ENCODE data around the gene CYP1A1. TPM values are rescaled to one million over a fixed set of nuclear protein-coding genes. Genes with fewer than 3 reads are reported as not detected.

CYP1A1 gene
- total RNA-seq, 1 experiment from 2014 or later, result 0.15 TPM

GRCh38 chr15:74725845-74726773 is 781 bp upstream of the CYP1A1 start:
- Histone ChIP-seq H3K9me3 (ENCODE audit: control insufficient read depth, insufficient read depth, low read depth, low read length) (no peaks in the 10 kb centered on the region), H3K4me1 (ENCODE audit: control insufficient read depth, insufficient read depth, low read length) (no peaks in the 10 kb centered on the region), H3K27ac (ENCODE audit: low read length) (no peak overlapping the region), H3K36me3 (ENCODE audit: control insufficient read depth, insufficient read depth, low read length) (no peaks in the 10 kb centered on the region), H3K27me3 (ENCODE audit: control insufficient read depth, insufficient read depth, low read length) (peaks cover 2% of the 10 kb centered on the region; the same call in 1 of the 2 replicates), H3K4me3 (ENCODE audit: low read depth in 2 of 2, low read length in 2 of 2) (peak overlapping the region; percentile 61 to 64)
- BruUV-seq (replicated peaks), result no TSS peak
- intact Hi-C loops (cut with micrococcal nuclease; ENCODE audit: unreplicated experiment), result no loop called here
- POLR2A ChIA-PET, result interaction anchor here (0.5 to 0.6 kb wide), 2 partner anchors 30 to 34 kb away, joined by 3 to 5 read pairs; no protein-coding TSS in a partner anchor
- DNase-seq (ENCODE audit: low read depth, low spot score) (no peak), ATAC-seq (peak; percentile 84)
- in situ Hi-C loops (cut with HindIII; ENCODE audit: low pct_unique_long_range_greater_than_20kb, low sequenced_read_pairs), result no loop called here
- CTCF ChIA-PET, result interaction anchor here (0.6 kb wide), 1 partner anchor 105 kb away, joined by 3 read pairs; no protein-coding TSS in a partner anchor
- TF ChIP-seq REST (IDR thresholded peaks at IDR 0.05; ENCODE audit: insufficient read depth in 1 of 2, low read depth in 2 of 2, low read length in 1 of 2) (no peak), TCF7L2 (IDR thresholded peaks at IDR 0.05; ENCODE audit: low read depth, low read length) (no peak), SIN3A (IDR thresholded peaks at IDR 0.05; ENCODE audit: borderline replicate concordance, insufficient read depth, low read depth, low read length) (no peak), POLR2AphosphoS5 (IDR thresholded peaks at IDR 0.05; ENCODE audit: low read depth, low read length) (no peak), CTCF (IDR thresholded peaks at IDR 0.05) (no peak; the same call in 1 of the 2 replicates)

GRCh38 chr15:74724570-74725224 is 631 bp downstream of the CYP1A1 start:
- POLR2A ChIA-PET, result no interaction called here
- H3K4me3 ChIP-seq (ENCODE audit: low read depth in 2 of 2, low read length in 2 of 2), result no peak overlapping the region
- no peak for ATAC-seq
- TF ChIP-seq REST (IDR thresholded peaks at IDR 0.05; ENCODE audit: insufficient read depth in 1 of 2, low read depth in 2 of 2, low read length in 1 of 2) (no peak), CTCF (IDR thresholded peaks at IDR 0.05) (no peak), SIN3A (IDR thresholded peaks at IDR 0.05; ENCODE audit: borderline replicate concordance, insufficient read depth, low read depth, low read length) (no peak), TCF7L2 (IDR thresholded peaks at IDR 0.05; ENCODE audit: low read depth, low read length) (no peak), POLR2AphosphoS5 (IDR thresholded peaks at IDR 0.05; ENCODE audit: low read depth, low read length) (no peak)
- intact Hi-C loops (cut with micrococcal nuclease; ENCODE audit: unreplicated experiment) (no loop called here), in situ Hi-C loops (cut with HindIII; ENCODE audit: low pct_unique_long_range_greater_than_20kb, low sequenced_read_pairs) (no loop called here)
- no peak for DNase-seq (ENCODE audit: low read depth, low spot score)
- CTCF ChIA-PET, result interaction anchor here (0.6 kb wide), 1 partner anchor 44 kb away, joined by 4 read pairs; no protein-coding TSS in a partner anchor
- no peaks in the 10 kb centered on the region for H3K36me3 ChIP-seq (ENCODE audit: control insufficient read depth, insufficient read depth, low read length)
- no TSS peak for BruUV-seq (replicated peaks)
- H3K27ac ChIP-seq (ENCODE audit: low read length), result no peak overlapping the region
- peaks cover 2% of the 10 kb centered on the region; the same call in 1 of the 2 replicates for H3K27me3 ChIP-seq (ENCODE audit: control insufficient read depth, insufficient read depth, low read length)
- H3K9me3 ChIP-seq (ENCODE audit: control insufficient read depth, insufficient read depth, low read depth, low read length), result no peaks in the 10 kb centered on the region
- H3K4me1 ChIP-seq (ENCODE audit: control insufficient read depth, insufficient read depth, low read length), result no peaks in the 10 kb centered on the region

Measured in Panc1 (cell line).